GM12878 (cell line): ENCODE measurements around the gene RETREG3. TPM values are rescaled to one million over a fixed set of nuclear protein-coding genes. Genes with fewer than 3 reads are reported as not detected.

ENCODE experiments used
- CREM ChIP-seq: IDR thresholded peaks from 2 replicates; pipeline ENCODE4 v1.6.1; 2014; ENCODE audit warnings: antibody characterized with exemption, low read depth
- EZH2 ChIP-seq: IDR thresholded peaks from 2 replicates; pipeline ENCODE4 v1.6.1; 2012; ENCODE audit warnings: low read depth, mild to moderate bottlenecking, control low read depth, inconsistent platforms, low read length, borderline replicate concordance; ENCODE audit not compliant: control insufficient read depth
- FOXK2 ChIP-seq: fragments of 450-650 bp; IDR thresholded peaks from 2 replicates; pipeline ENCODE4 v1.6.1; 2017; ENCODE audit warnings: mild to moderate bottlenecking, moderate library complexity
- HCFC1 ChIP-seq: fragments of 150-350 bp; IDR thresholded peaks from 2 replicates; pipeline ENCODE4 v1.6.1; 2014; ENCODE audit warnings: low read length
- HDAC2 ChIP-seq: fragments of 200-600 bp; sonication (generic); IDR thresholded peaks from 2 replicates; pipeline ENCODE4 v1.6.1; 2017
- KAT2A ChIP-seq: conservative IDR thresholded peaks from 2 replicates; pipeline ENCODE4 v1.6.1; 2011; ENCODE audit warnings: low read depth, low read length; ENCODE audit not compliant: control insufficient read depth
- MEF2B ChIP-seq: fragments of 450-650 bp; IDR thresholded peaks from 2 replicates; pipeline ENCODE4 v1.6.1; 2018; ENCODE audit warnings: mild to moderate bottlenecking, moderate library complexity; ENCODE audit not compliant: partially characterized antibody, poor library complexity, severe bottlenecking
- MTA2 ChIP-seq: fragments of 450-650 bp; IDR thresholded peaks from 2 replicates; pipeline ENCODE4 v1.6.1; 2016; ENCODE audit warnings: low read depth, mild to moderate bottlenecking, moderate library complexity
- MYB ChIP-seq: fragments of 150-350 bp; IDR thresholded peaks from 2 replicates; pipeline ENCODE4 v1.6.1; 2014; ENCODE audit warnings: mild to moderate bottlenecking, low read depth, low read length, borderline replicate concordance
- NFXL1 ChIP-seq: fragments of 450-650 bp; IDR thresholded peaks from 2 replicates; pipeline ENCODE4 v1.6.1; 2017; ENCODE audit warnings: antibody characterized with exemption, mild to moderate bottlenecking, borderline replicate concordance
- NR2C1 ChIP-seq: fragments of 450-650 bp; IDR thresholded peaks from 2 replicates; pipeline ENCODE4 v1.6.1; 2017; ENCODE audit warnings: antibody characterized with exemption, mild to moderate bottlenecking, moderate library complexity
- PML ChIP-seq: IDR thresholded peaks from 2 replicates; pipeline ENCODE4 v1.6.1; 2012; ENCODE audit warnings: low read length, inconsistent platforms
- SIX5 ChIP-seq: IDR thresholded peaks from 2 replicates; pipeline ENCODE4 v1.6.1; 2011; ENCODE audit warnings: mild to moderate bottlenecking, low read depth, low read length, moderate library complexity; ENCODE audit not compliant: severe bottlenecking
- SKIL ChIP-seq: fragments of 450-650 bp; IDR thresholded peaks from 2 replicates; pipeline ENCODE4 v1.6.1; 2017; ENCODE audit warnings: mild to moderate bottlenecking, low read depth, inconsistent platforms; ENCODE audit not compliant: poor library complexity, severe bottlenecking
- SREBF2 ChIP-seq: IDR thresholded peaks from 2 replicates; pipeline ENCODE4 v1.6.1; 2012; ENCODE audit warnings: mild to moderate bottlenecking, low read length
- TCF7 ChIP-seq: IDR thresholded peaks from 2 replicates; pipeline ENCODE4 v1.6.1; 2014; ENCODE audit warnings: antibody characterized with exemption, borderline replicate concordance
- ZNF217 ChIP-seq: fragments of 450-650 bp; IDR thresholded peaks from 2 replicates; pipeline ENCODE4 v1.6.1; 2017; ENCODE audit warnings: antibody characterized with exemption, mild to moderate bottlenecking
- ZNF24 ChIP-seq: fragments of 450-650 bp; IDR thresholded peaks from 2 replicates; pipeline ENCODE4 v1.6.1; 2017; ENCODE audit warnings: antibody characterized with exemption, mild to moderate bottlenecking
- polyA plus RNA-seq, 11 experiments: library from polyadenylated mRNA; depleted of rRNA in 4 of 11; unstranded in 6 of 11; stranded (reverse) in 5 of 11; fragments of >200 nt; fragmentation: Nextera tagmentation in 4 of 11; fragmentation: Illumina TruSeq in 1 of 11; extraction: Ambion mirVana in 4 of 11; extraction: Trizol in 1 of 11; gene quantifications; 1 replicate in 1 of 11; 2 replicates in 10 of 11; pipeline versions ENCODE4 v1.2.1 to v1.2.3, GENCODE V29; 2011 to 2016; ENCODE audit warnings: inconsistent platforms in 2 of 11, missing spikeins in 2 of 11, low read depth in 1 of 11
- total RNA-seq, 4 experiments: library from RNA; depleted of rRNA in 3 of 4; stranded (reverse); fragments of >200 nt in 3 of 4; fragmentation: Illumina TruSeq in 1 of 4; extraction: Trizol in 1 of 4; gene quantifications; 2 replicates each; pipeline versions ENCODE4 v1.2.1 to v1.2.3, GENCODE V29; 2013 to 2021
- TF ChIP-seq, protein P1 (sequence below): IDR thresholded peaks from 2 replicates; pipeline ENCODE4 v1.6.1; 2012; ENCODE audit warnings: low read depth, low read length, improper control_type of control experiment
- TF ChIP-seq, protein P2 (sequence below): IDR thresholded peaks from 2 replicates; pipeline ENCODE4 v1.6.1; 2012; ENCODE audit warnings: low read depth, low read length, improper control_type of control experiment
- TF ChIP-seq, protein P3 (sequence below): IDR thresholded peaks from 2 replicates; pipeline ENCODE4 v1.6.1; 2011; ENCODE audit warnings: borderline replicate concordance, low read depth, mild to moderate bottlenecking, moderate library complexity, mixed read lengths, low read length; ENCODE audit not compliant: insufficient read depth; ENCODE audit errors: extremely low read length
- TF ChIP-seq, protein P4 (sequence below): fragments of 450-650 bp; IDR thresholded peaks from 2 replicates; pipeline ENCODE4 v1.6.1; 2017; ENCODE audit warnings: mild to moderate bottlenecking, moderate library complexity

The RETREG3 gene
- total and polyA plus RNA-seq, 10 of the 15 experiments (the other 5 are each of a cell fraction or from before 2014, with no cell fraction given): 7.0 to 50.6 (median 27.3) TPM

DNA sequence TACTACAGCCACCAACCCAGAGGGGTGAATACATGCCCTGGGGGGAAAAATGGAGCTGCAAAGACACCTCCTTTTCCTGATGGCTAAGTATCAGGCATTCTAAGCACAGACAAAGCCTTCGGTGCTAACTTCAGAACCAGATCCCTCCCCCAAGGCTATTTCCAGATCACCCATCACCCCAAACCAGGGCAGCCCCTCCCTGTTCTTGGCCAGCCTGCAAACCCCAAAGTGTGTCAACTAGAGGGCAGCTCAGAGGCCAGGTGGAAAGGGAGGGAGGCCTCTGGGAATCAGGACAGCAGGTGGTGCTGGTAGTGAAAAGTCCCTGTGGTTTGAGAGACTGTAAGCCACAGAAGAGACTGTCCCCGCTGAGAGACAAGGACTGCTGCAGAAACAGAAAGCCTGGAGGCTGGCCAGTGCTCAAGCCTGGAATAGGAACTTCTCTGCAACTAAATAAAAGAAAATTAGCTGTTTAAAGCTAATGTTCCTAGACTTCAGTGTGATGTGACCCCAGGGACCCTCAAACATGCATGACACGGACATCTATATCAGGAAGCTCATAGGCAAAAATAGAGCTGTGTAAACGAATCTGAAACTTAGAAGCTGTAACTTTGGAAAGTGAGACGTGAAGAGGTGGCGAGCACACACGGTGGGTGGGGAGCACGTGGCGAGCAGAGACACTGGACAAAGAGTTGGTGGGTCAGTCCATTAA lies 9.4 kb upstream of the RETREG3 start (continued):
- no peak for TF ChIP-seq KAT2A
- no peak for TF ChIP-seq EZH2
- TF ChIP-seq, protein P1, sequence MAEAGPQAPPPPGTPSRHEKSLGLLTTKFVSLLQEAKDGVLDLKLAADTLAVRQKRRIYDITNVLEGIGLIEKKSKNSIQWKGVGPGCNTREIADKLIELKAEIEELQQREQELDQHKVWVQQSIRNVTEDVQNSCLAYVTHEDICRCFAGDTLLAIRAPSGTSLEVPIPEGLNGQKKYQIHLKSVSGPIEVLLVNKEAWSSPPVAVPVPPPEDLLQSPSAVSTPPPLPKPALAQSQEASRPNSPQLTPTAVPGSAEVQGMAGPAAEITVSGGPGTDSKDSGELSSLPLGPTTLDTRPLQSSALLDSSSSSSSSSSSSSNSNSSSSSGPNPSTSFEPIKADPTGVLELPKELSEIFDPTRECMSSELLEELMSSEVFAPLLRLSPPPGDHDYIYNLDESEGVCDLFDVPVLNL: no peak
- TF ChIP-seq, protein P2, sequence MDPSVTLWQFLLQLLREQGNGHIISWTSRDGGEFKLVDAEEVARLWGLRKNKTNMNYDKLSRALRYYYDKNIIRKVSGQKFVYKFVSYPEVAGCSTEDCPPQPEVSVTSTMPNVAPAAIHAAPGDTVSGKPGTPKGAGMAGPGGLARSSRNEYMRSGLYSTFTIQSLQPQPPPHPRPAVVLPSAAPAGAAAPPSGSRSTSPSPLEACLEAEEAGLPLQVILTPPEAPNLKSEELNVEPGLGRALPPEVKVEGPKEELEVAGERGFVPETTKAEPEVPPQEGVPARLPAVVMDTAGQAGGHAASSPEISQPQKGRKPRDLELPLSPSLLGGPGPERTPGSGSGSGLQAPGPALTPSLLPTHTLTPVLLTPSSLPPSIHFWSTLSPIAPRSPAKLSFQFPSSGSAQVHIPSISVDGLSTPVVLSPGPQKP: no peak
- peak; percentile 81 for TF ChIP-seq MTA2
- TF ChIP-seq, protein P3, sequence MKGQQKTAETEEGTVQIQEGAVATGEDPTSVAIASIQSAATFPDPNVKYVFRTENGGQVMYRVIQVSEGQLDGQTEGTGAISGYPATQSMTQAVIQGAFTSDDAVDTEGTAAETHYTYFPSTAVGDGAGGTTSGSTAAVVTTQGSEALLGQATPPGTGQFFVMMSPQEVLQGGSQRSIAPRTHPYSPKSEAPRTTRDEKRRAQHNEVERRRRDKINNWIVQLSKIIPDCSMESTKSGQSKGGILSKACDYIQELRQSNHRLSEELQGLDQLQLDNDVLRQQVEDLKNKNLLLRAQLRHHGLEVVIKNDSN: no peak
- peak; percentile 76 for TF ChIP-seq PML
- TF ChIP-seq SIX5: no peak
- TF ChIP-seq NFXL1: no peak
- 0 out of 2 replicates have a peak, but pooled peaks have one; percentile 25 for TF ChIP-seq ZNF217
- peak; percentile 64; the same call in 1 of the 2 replicates for TF ChIP-seq TCF7
- TF ChIP-seq MYB: no peak
- peak; percentile 61 for TF ChIP-seq CREM
- TF ChIP-seq SKIL: peak; percentile 95
- no peak for TF ChIP-seq FOXK2
- TF ChIP-seq SREBF2: no peak
- peak; percentile 94 for TF ChIP-seq MEF2B
- no peak for TF ChIP-seq ZNF24
- TF ChIP-seq HDAC2: no peak
- no peak for TF ChIP-seq NR2C1
- no peak for TF ChIP-seq HCFC1
- TF ChIP-seq, protein P4, sequence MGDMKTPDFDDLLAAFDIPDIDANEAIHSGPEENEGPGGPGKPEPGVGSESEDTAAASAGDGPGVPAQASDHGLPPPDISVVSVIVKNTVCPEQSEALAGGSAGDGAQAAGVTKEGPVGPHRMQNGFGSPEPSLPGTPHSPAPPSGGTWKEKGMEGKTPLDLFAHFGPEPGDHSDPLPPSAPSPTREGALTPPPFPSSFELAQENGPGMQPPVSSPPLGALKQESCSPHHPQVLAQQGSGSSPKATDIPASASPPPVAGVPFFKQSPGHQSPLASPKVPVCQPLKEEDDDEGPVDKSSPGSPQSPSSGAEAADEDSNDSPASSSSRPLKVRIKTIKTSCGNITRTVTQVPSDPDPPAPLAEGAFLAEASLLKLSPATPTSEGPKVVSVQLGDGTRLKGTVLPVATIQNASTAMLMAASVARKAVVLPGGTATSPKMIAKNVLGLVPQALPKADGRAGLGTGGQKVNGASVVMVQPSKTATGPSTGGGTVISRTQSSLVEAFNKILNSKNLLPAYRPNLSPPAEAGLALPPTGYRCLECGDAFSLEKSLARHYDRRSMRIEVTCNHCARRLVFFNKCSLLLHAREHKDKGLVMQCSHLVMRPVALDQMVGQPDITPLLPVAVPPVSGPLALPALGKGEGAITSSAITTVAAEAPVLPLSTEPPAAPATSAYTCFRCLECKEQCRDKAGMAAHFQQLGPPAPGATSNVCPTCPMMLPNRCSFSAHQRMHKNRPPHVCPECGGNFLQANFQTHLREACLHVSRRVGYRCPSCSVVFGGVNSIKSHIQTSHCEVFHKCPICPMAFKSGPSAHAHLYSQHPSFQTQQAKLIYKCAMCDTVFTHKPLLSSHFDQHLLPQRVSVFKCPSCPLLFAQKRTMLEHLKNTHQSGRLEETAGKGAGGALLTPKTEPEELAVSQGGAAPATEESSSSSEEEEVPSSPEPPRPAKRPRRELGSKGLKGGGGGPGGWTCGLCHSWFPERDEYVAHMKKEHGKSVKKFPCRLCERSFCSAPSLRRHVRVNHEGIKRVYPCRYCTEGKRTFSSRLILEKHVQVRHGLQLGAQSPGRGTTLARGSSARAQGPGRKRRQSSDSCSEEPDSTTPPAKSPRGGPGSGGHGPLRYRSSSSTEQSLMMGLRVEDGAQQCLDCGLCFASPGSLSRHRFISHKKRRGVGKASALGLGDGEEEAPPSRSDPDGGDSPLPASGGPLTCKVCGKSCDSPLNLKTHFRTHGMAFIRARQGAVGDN: peak; percentile 91
